Tibial artery (tissue), 4 donors: ENCODE measurements around the gene PRDM1.

ENCODE experiments used
- DNase-seq, 2 donors: peaks; one replicate each; pipeline ENCODE4 v3.0.0-alpha.2; 2019
- H3K27ac ChIP-seq, 2 donors: fragments of 200-600 bp; sonication (generic) in 1 of 2; 1 replicate in 1 of 2; 2 replicates in 1 of 2; pipeline ENCODE4 v1.5.1; 2018 to 2019; ENCODE audit warnings: mild to moderate bottlenecking in 1 of 2
- H3K27me3 ChIP-seq, 2 donors: fragments of 200-600 bp; sonication (generic) in 1 of 2; one replicate each; pipeline versions ENCODE4 v1.5.1 to v1.6.0; 2016 to 2019
- H3K36me3 ChIP-seq, 3 donors: fragments of 200-600 bp; sonication (generic) in 2 of 3; one replicate each; pipeline ENCODE4 v1.5.1; 2016 to 2019; ENCODE audit warnings: mild to moderate bottlenecking in 2 of 3
- H3K4me1 ChIP-seq, 4 donors: fragments of 200-600 bp; sonication (generic) in 2 of 4; 1 replicate in 3 of 4; 2 replicates in 1 of 4; pipeline ENCODE4 v1.5.1; 2016 to 2019
- H3K4me3 ChIP-seq, 2 donors: fragments of 200-600 bp; sonication (generic) in 1 of 2; 1 replicate in 1 of 2; 2 replicates in 1 of 2; pipeline ENCODE4 v1.5.1; 2018 to 2019; ENCODE audit warnings: mild to moderate bottlenecking in 2 of 2
- H3K9me3 ChIP-seq, 3 donors: fragments of 200-600 bp; sonication (generic) in 1 of 3; one replicate each; pipeline ENCODE4 v1.5.1; 2016 to 2019
- intact Hi-C: fragments of 100-400 bp; cut with DNase I; formaldehyde crosslinking; loops from one replicate; pipeline ENCODE4 v1.15.0; 2023; ENCODE audit warnings: low total_unique reads
- TF ChIP-seq, protein P1 (sequence below), 2 experiments: fragments of 200-600 bp in 1 of 2; fragments of 450-650 bp in 1 of 2; IDR thresholded peaks; one replicate each; pipeline ENCODE4 v1.5.1; 2017 to 2019; ENCODE audit warnings: antibody characterized with exemption in 2 of 2, mild to moderate bottlenecking in 1 of 2, moderate library complexity in 1 of 2

The PRDM1 gene

DNA sequence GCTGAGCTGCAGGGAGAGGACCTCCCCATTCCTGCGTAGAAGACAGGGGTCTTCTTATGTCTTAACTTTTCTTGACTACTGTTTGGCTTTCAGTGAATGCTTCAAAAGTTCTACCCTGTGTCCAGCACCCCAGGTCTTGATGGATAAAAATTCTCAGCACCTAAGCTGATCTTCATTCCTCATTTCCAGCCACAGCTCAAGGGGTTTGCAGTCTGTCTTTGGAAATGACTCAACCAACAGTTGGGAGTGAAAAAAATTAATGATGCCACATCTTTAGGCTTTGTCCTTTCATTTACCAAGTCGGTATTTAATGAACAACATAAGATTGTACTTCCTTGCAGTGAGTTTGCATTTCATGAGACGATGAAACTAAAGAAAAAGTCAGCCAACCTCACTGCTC lies 40.3 kb downstream of the PRDM1 start:
- Histone ChIP-seq H3K9me3 (no peaks in the 10 kb centered on the region), H3K4me3 (no peak overlapping the region), H3K27me3 (no peaks in the 10 kb centered on the region), H3K36me3 (no peaks in the 10 kb centered on the region), H3K27ac (no peak overlapping the region), H3K4me1 (no peaks in the 10 kb centered on the region)
- TF ChIP-seq, protein P1, sequence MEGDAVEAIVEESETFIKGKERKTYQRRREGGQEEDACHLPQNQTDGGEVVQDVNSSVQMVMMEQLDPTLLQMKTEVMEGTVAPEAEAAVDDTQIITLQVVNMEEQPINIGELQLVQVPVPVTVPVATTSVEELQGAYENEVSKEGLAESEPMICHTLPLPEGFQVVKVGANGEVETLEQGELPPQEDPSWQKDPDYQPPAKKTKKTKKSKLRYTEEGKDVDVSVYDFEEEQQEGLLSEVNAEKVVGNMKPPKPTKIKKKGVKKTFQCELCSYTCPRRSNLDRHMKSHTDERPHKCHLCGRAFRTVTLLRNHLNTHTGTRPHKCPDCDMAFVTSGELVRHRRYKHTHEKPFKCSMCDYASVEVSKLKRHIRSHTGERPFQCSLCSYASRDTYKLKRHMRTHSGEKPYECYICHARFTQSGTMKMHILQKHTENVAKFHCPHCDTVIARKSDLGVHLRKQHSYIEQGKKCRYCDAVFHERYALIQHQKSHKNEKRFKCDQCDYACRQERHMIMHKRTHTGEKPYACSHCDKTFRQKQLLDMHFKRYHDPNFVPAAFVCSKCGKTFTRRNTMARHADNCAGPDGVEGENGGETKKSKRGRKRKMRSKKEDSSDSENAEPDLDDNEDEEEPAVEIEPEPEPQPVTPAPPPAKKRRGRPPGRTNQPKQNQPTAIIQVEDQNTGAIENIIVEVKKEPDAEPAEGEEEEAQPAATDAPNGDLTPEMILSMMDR (IDR thresholded peaks at IDR 0.05) = no peak
- intact Hi-C loops = no loop called here
- no peak for DNase-seq

DNA sequence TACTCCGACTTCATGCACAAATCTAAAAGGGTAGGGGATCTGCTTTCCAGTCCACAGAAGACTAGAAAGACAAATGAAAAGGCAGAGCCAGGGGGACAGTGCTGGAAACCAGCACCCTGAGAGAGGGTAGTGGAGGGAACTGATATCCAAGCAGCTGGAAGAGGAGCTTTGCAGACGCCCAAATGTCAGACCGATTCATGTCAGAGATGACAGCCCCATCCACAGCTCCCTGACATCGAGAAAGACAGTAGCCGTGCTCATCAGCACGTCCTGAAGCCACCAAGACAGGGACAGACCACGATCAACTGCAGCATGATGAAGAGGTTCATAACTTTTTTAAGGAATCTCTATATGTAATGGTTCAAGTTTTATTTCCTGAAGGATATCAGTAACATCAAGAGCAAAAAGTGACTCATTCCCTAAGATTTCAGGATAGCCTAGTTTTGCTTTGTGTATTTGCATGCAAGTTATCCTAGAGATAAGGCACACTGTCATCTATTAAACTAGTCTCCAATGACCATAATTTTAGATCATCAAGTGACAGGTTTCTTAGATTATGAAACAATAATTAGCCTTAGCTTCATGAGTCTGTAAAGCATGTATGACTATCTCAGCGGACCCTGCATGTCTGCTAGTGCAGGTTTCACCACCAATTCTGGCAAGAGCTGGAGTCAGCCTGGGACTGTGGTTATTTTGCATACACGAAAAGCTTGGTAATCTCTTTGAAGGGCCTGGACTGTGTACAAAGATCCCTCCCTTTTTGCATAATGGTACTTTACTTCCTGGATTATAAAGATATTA lies 43.0 kb downstream of the PRDM1 start:
- no peak overlapping the region for H3K4me3 ChIP-seq

DNA sequence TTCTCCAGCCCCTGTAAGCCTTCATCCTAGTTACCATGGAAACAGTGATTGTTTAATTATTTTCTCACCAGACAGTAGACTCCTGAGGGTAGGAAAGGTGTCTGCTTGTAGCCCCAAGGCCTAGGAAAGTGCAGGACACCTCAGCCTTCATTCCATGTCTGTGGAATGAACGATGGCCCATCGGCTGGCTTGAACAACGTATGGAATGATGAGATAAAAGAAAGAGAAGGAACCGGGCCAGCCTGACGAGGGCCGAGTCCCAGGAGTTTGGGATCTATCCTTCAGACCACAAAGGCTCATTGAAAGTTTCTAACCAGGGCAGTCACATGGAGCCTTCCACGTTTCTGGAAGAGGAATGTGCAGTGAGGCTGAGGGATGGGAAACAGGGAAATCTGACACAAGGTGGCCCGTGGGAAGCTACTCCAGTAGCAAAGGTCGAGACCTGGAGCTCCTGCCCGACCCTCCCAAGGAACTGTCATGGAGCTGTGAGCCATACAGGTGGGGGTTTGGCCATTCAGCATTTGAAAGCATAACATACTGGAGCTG lies 46.1 kb downstream of the PRDM1 start:
- no peaks in the 10 kb centered on the region for H3K4me1 ChIP-seq
- no peaks in the 10 kb centered on the region for H3K9me3 ChIP-seq
- no peak overlapping the region for H3K27ac ChIP-seq
- H3K36me3 ChIP-seq = no peaks in the 10 kb centered on the region
- DNase-seq = no peak
- intact Hi-C loops = no loop called here
- peaks cover 0 to 5% of the 10 kb centered on the region in 2 donors for H3K27me3 ChIP-seq
- no peak overlapping the region for H3K4me3 ChIP-seq
- TF ChIP-seq, protein P1 (IDR thresholded peaks at IDR 0.05) = no peak

More for the DNA sequence above, 43.0 kb downstream of the PRDM1 start:
- TF ChIP-seq, protein P1 (IDR thresholded peaks at IDR 0.05) = no peak
- Histone ChIP-seq H3K9me3 (no peaks in the 10 kb centered on the region), H3K4me1 (no peaks in the 10 kb centered on the region), H3K27me3 (no peaks in the 10 kb centered on the region), H3K27ac (no peak overlapping the region), H3K36me3 (no peaks in the 10 kb centered on the region)
- no peak for DNase-seq
- intact Hi-C loops = no loop called here

DNA sequence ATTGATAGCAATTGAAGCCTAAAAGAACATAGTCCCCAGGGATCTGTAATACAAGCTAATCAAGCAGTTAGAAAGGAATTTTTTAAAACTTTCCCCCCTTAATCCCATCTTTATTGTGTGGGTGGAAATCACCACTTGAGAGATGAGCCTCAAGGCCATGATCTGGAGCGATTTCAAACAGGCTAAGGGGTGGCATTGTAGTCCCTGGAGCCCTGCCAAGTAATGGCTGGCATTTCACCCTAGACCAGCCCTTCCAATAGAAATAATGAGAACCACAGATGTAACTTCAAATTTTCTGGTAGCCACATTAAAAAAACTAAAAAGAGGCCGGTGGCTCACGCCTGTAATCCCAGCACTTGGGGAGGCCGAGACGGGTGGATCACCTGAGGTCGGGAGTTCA lies 46.9 kb downstream of the PRDM1 start:
- DNase-seq = no peak
- no peak overlapping the region for H3K27ac ChIP-seq
- TF ChIP-seq, protein P1 (IDR thresholded peaks at IDR 0.05) = no peak
- H3K4me1 ChIP-seq = no peaks in the 10 kb centered on the region
- no peaks in the 10 kb centered on the region for H3K36me3 ChIP-seq
- no peaks in the 10 kb centered on the region for H3K9me3 ChIP-seq
- no peak overlapping the region for H3K4me3 ChIP-seq
- intact Hi-C loops = no loop called here
- peaks cover 0 to 5% of the 10 kb centered on the region in 2 donors for H3K27me3 ChIP-seq

DNA sequence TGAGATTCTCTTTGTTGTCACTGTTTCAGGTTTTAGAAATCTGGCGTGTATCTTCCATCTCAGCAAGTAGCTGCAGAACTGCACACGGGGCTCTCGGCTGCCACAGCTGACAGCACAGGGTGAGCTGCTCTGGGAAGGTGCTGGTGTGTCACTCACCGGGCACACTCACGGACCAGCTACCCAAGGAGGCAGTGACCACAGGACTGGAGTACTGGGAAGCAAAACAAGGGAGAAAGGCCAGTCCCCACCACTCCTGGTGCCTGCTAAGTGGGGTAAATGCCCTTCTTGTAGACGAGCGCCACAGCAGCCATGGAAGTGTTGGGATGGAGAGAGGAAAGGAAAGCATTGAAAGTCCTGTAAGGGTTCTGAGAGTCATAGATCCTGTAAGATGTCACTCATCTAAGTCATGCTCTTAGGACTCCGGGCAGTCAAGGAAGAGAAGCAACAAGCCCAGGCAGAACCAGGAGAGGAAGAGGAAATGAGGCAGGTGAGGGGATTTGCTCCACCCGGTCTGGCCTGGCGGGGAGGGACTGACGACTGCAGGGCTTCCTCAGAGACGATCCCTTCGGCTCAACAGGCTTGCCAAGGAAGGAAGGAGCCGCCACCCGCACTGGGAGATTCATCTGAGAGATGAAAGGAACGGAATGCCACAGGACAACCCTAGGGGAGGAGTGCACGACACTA lies 48.1 kb downstream of the PRDM1 start:
- peaks cover 0 to 5% of the 10 kb centered on the region in 2 donors for H3K27me3 ChIP-seq
- H3K4me1 ChIP-seq = no peaks in the 10 kb centered on the region
- no peaks in the 10 kb centered on the region for H3K9me3 ChIP-seq
- no peak for DNase-seq
- no peak overlapping the region for H3K4me3 ChIP-seq
- intact Hi-C loops = no loop called here
- H3K27ac ChIP-seq = no peak overlapping the region
- H3K36me3 ChIP-seq = no peaks in the 10 kb centered on the region
- TF ChIP-seq, protein P1 (IDR thresholded peaks at IDR 0.05) = no peak
